HepG2 (cell line): ENCODE data around the gene CYSLTR2. TPM values are rescaled to one million over a fixed set of nuclear protein-coding genes. Genes with fewer than 3 reads are reported as not detected.

Source experiments
- ATAC-seq: fragments of 200-7000 bp; cut with Tn5 transposase; 3 replicates; pipeline ENCODE4 v1.9.1; 2020; ENCODE audit warnings: mild to moderate bottlenecking, moderate library complexity
- BruUV-seq: library from RNA; stranded (reverse); fragments of 400-500 nt; replicated peaks from 2 replicates; lab custom pipeline; 2021; lab: Mats Ljungman, UMichigan
- CTCF ChIA-PET: fragments of 300-600 bp; formaldehyde crosslinking; extraction: SDS; loops from one replicate; lab custom pipeline; 2021; ENCODE audit warnings: low total read pairs, inconsistent platforms, low intra/inter-chr PET ratio; lab: Yijun Ruan, JAX
- POLR2A ChIA-PET: fragments of 350-600 bp; sonication (Branson Sonifier 250); formaldehyde crosslinking; loops from one replicate; lab custom pipeline; 2020; ENCODE audit warnings: antibody characterized with exemption, inconsistent platforms; lab: Yijun Ruan, JAX
- DNase-seq: peaks from one replicate; pipeline ENCODE4 v3.0.0-alpha.2; 2015; ENCODE audit warnings: low spot score
- FAIRE-seq: peaks from 3 replicates; lab custom pipeline; 2011; peaks lifted over from hg19 to GRCh38; lab: Jason Lieb, UNC
- H2AFZ ChIP-seq: one replicate; pipeline ENCODE4 v1.6.1; 2011; ENCODE audit warnings: low read length, inconsistent platforms
- H3K27ac ChIP-seq: fragments of 300-600 bp; 3 replicates; pipeline ENCODE4 v1.8.0; 2011; ENCODE audit warnings: mixed run types, mild to moderate bottlenecking, mixed read lengths, low read length, inconsistent platforms; ENCODE audit not compliant: insufficient read depth; ENCODE audit errors: extremely low read length
- H3K27me3 ChIP-seq, 2 experiments: fragments of 200-600 bp in 1 of 2; 2 replicates in 1 of 2; 3 replicates in 1 of 2; pipeline versions ENCODE4 v1.6.0 to v1.8.0; 2011; ENCODE audit warnings: low read length in 2 of 2, mild to moderate bottlenecking in 2 of 2, moderate library complexity in 2 of 2, inconsistent platforms in 1 of 2; ENCODE audit not compliant: insufficient read depth in 2 of 2, control insufficient read depth in 1 of 2
- H3K36me3 ChIP-seq, 2 experiments: fragments of 200-600 bp in 1 of 2; replicated peaks in 1 of 2; 2 replicates in 1 of 2; 3 replicates in 1 of 2; pipeline versions ENCODE4 v1.5.1 to v1.8.0; 2011; ENCODE audit warnings: low read length in 2 of 2, inconsistent platforms in 1 of 2; ENCODE audit not compliant: insufficient read depth in 2 of 2, control insufficient read depth in 1 of 2
- H3K4me1 ChIP-seq: 2 replicates; pipeline ENCODE4 v1.5.1; 2012; ENCODE audit warnings: low read length, inconsistent platforms; ENCODE audit not compliant: insufficient read depth
- H3K4me2 ChIP-seq: 2 replicates; pipeline ENCODE4 v1.6.0; 2011; ENCODE audit warnings: low read depth, low read length, inconsistent platforms
- H3K4me3 ChIP-seq, 3 experiments: fragments of 200-600 bp in 1 of 3; sonication (generic), shearing (Covaris generic) in 1 of 3; replicated peaks in 1 of 3; 2 replicates each; pipeline ENCODE4 v1.5.1; 2011 to 2016; ENCODE audit warnings: low read length in 3 of 3, inconsistent platforms in 2 of 3, low read depth in 2 of 3, mild to moderate bottlenecking in 2 of 3, control low read depth in 1 of 3, mixed read lengths in 1 of 3; ENCODE audit not compliant: insufficient read depth in 1 of 3
- H3K79me2 ChIP-seq: one replicate; pipeline ENCODE4 v1.6.1; 2011; ENCODE audit warnings: low read length, inconsistent platforms; ENCODE audit not compliant: insufficient read depth
- H3K9ac ChIP-seq: 2 replicates; pipeline ENCODE4 v1.6.0; 2011; ENCODE audit warnings: mild to moderate bottlenecking, low read depth, low read length, inconsistent platforms; ENCODE audit not compliant: insufficient read depth
- H3K9me3 ChIP-seq: 2 replicates; pipeline ENCODE4 v1.5.1; 2012; ENCODE audit warnings: mild to moderate bottlenecking, low read length
- H4K20me1 ChIP-seq: 2 replicates; pipeline ENCODE4 v1.6.0; 2011; ENCODE audit warnings: inconsistent platforms, mild to moderate bottlenecking, low read length, moderate library complexity; ENCODE audit not compliant: insufficient read depth
- CBX1 ChIP-seq: IDR thresholded peaks from one replicate; pipeline ENCODE4 v1.6.1; 2016; ENCODE audit warnings: antibody characterized with exemption, low read depth
- CBX5 ChIP-seq: sonication (generic); formaldehyde crosslinking; IDR thresholded peaks from 2 replicates; pipeline ENCODE4 v1.4.0; 2020; ENCODE audit warnings: missing genetic modification reagents, borderline replicate concordance
- GATAD1 ChIP-seq: IDR thresholded peaks from 2 replicates; pipeline ENCODE4 v1.6.1; 2016; ENCODE audit warnings: missing genetic modification reagents, missing compliant biosample characterization
- HES4 ChIP-seq: sonication (generic); formaldehyde crosslinking; IDR thresholded peaks from 2 replicates; pipeline ENCODE4 v1.9.0; 2021; ENCODE audit warnings: mild to moderate bottlenecking, missing genetic modification reagents, borderline replicate concordance
- HMGA1 ChIP-seq: sonication (generic); formaldehyde crosslinking; conservative IDR thresholded peaks from 2 replicates; pipeline ENCODE4 v1.4.0; 2020; ENCODE audit warnings: missing genetic modification reagents
- HNF4A ChIP-seq: sonication (generic); formaldehyde crosslinking; IDR thresholded peaks from 2 replicates; pipeline ENCODE4 v1.4.0; 2020; ENCODE audit warnings: missing genetic modification reagents
- MED13 ChIP-seq: sonication (generic); formaldehyde crosslinking; IDR thresholded peaks from 2 replicates; pipeline ENCODE4 v1.5.0; 2020; ENCODE audit warnings: missing genetic modification reagents
- NR2F1 ChIP-seq, 2 experiments: fragments of 450-650 bp in 1 of 2; formaldehyde crosslinking in 1 of 2; IDR thresholded peaks; 2 replicates each; pipeline versions ENCODE4 v1.5.0 to v1.6.1; 2016 to 2020; ENCODE audit warnings: mild to moderate bottlenecking in 1 of 2, missing compliant biosample characterization in 1 of 2, missing genetic modification reagents in 1 of 2, moderate library complexity in 1 of 2
- RBM39 ChIP-seq: fragments of 200-400 bp; formaldehyde crosslinking; IDR thresholded peaks from one replicate; pipeline ENCODE4 v1.6.1; 2018; ENCODE audit warnings: antibody characterized with exemption, mild to moderate bottlenecking, low read depth, low read length; ENCODE audit not compliant: poor library complexity, severe bottlenecking
- SIX1 ChIP-seq: sonication (generic); formaldehyde crosslinking; IDR thresholded peaks from 2 replicates; pipeline ENCODE4 v1.4.0; 2020; ENCODE audit warnings: missing genetic modification reagents, borderline replicate concordance
- SPEN ChIP-seq: sonication (generic); formaldehyde crosslinking; IDR thresholded peaks from 2 replicates; pipeline ENCODE4 v1.5.1; 2020; ENCODE audit warnings: low read depth, mild to moderate bottlenecking, missing genetic modification reagents
- ZFP36 ChIP-seq: fragments of 150-350 bp; IDR thresholded peaks from 2 replicates; pipeline ENCODE4 v1.6.1; 2018; ENCODE audit warnings: borderline replicate concordance, low read length, low read depth; ENCODE audit not compliant: partially characterized antibody
- ZIK1 ChIP-seq: sonication (generic); formaldehyde crosslinking; IDR thresholded peaks from 2 replicates; pipeline ENCODE4 v1.5.0; 2020; ENCODE audit warnings: mild to moderate bottlenecking, low read depth, missing genetic modification reagents, borderline replicate concordance
- ZNF333 ChIP-seq: sonication (generic); formaldehyde crosslinking; IDR thresholded peaks from 2 replicates; pipeline ENCODE4 v1.4.0; 2020; ENCODE audit warnings: mild to moderate bottlenecking, missing genetic modification reagents, borderline replicate concordance
- ZNF44 ChIP-seq: sonication (generic); formaldehyde crosslinking; IDR thresholded peaks from 2 replicates; pipeline ENCODE4 v1.5.1; 2020; ENCODE audit warnings: mild to moderate bottlenecking, missing genetic modification reagents
- ZNF556 ChIP-seq: sonication (generic); formaldehyde crosslinking; IDR thresholded peaks from 2 replicates; pipeline ENCODE4 v1.4.0; 2020; ENCODE audit warnings: mild to moderate bottlenecking, missing genetic modification reagents, borderline replicate concordance
- ZNF629 ChIP-seq: sonication (generic); formaldehyde crosslinking; conservative IDR thresholded peaks from 2 replicates; pipeline ENCODE4 v1.5.0; 2020; ENCODE audit warnings: missing genetic modification reagents
- ZNF879 ChIP-seq: sonication (generic); formaldehyde crosslinking; IDR thresholded peaks from 2 replicates; pipeline ENCODE4 v1.8.1; 2023; ENCODE audit warnings: missing genetic modification reagents
- ZNF883 ChIP-seq: sonication (generic); formaldehyde crosslinking; IDR thresholded peaks from 2 replicates; pipeline ENCODE4 v1.5.1; 2020; ENCODE audit warnings: mild to moderate bottlenecking, missing genetic modification reagents; ENCODE audit errors: not compliant biosample characterization
- WGBS: methylation state at CpG from one replicate; pipeline ENCODE4 v1.1.6; 2017; ENCODE audit warnings: low lambda C conversion rate; 5-methylcytosine and 5-hydroxymethylcytosine counted together
- in situ Hi-C: cut with HindIII; loops from 2 replicates; pipeline ENCODE4 v1.10.0; 2017; ENCODE audit warnings: low pct_unique_long_range_greater_than_20kb; ENCODE audit not compliant: extremely low pct_ligation_motif_present
- intact Hi-C: fragments of 100-400 bp; cut with micrococcal nuclease; formaldehyde crosslinking; loops from one replicate; pipeline ENCODE4 v1.10.0; 2022; ENCODE audit not compliant: unreplicated experiment
- polyA plus RNA-seq, 8 experiments: library from polyadenylated mRNA; depleted of rRNA in 3 of 8; stranded (reverse) in 7 of 8; unstranded in 1 of 8; fragments of >200 nt; fragmentation: Illumina TruSeq in 4 of 8; extraction: Trizol in 4 of 8; gene quantifications; 2 replicates each; pipeline versions ENCODE4 v1.2.1 to v1.2.3, GENCODE V29; 2011 to 2016; ENCODE audit warnings: low read depth in 4 of 8, missing spikeins in 1 of 8, mixed read lengths in 1 of 8; ENCODE audit not compliant: insufficient read depth in 1 of 8
- total RNA-seq, 5 experiments: library from RNA; depleted of rRNA; stranded (reverse); fragments of >200 nt; fragmentation: Illumina TruSeq; extraction: Trizol; gene quantifications; 2 replicates each; pipeline ENCODE4 v1.2.3, GENCODE V29; 2016; ENCODE audit warnings: low read depth in 1 of 5
- TF ChIP-seq, protein P1 (sequence below), 2 experiments: fragments of 450-650 bp in 1 of 2; sonication (generic) in 1 of 2; formaldehyde crosslinking; IDR thresholded peaks; 2 replicates each; pipeline versions ENCODE4 v1.5.0 to v1.8.0; 2020 to 2022; ENCODE audit warnings: mild to moderate bottlenecking in 1 of 2, missing genetic modification reagents in 1 of 2
- TF ChIP-seq, protein P2 (sequence below), 2 experiments: sonication (generic) in 1 of 2; formaldehyde crosslinking in 1 of 2; IDR thresholded peaks; 2 replicates each; pipeline versions ENCODE4 v1.5.1 to v1.6.1; 2011 to 2020; ENCODE audit warnings: borderline replicate concordance in 1 of 2, low read depth in 1 of 2, low read length in 1 of 2, mild to moderate bottlenecking in 1 of 2, missing genetic modification reagents in 1 of 2, moderate library complexity in 1 of 2
- TF ChIP-seq, protein P3 (sequence below): sonication (generic); formaldehyde crosslinking; IDR thresholded peaks from 2 replicates; pipeline ENCODE4 v1.5.0; 2020; ENCODE audit warnings: missing genetic modification reagents

CYSLTR2 gene
- total and polyA plus RNA-seq, 2 of the 13 experiments (the other 11 are each of a cell fraction or from before 2014, with no cell fraction given), result not detected

DNA sequence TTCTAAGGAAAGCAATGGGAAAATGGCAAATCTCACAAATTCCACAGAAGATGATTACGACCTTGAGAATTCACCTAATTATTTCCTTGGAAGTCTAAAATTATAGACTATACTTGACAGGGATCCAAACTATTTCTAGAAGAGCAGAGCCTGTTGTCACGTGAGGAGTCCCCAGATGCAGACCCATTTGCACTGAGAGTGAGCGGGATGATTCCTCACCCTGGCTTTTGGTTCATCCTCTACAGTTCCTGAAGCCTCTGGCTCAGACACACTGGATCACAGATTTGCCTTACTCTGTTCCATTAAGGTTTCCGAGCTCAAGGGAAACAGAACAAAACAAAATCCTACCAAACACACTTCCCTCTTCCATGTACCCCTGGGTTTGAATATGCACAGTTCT is 23.0 kb upstream of the CYSLTR2 start:
- CTCF ChIA-PET, result no interaction called here

DNA sequence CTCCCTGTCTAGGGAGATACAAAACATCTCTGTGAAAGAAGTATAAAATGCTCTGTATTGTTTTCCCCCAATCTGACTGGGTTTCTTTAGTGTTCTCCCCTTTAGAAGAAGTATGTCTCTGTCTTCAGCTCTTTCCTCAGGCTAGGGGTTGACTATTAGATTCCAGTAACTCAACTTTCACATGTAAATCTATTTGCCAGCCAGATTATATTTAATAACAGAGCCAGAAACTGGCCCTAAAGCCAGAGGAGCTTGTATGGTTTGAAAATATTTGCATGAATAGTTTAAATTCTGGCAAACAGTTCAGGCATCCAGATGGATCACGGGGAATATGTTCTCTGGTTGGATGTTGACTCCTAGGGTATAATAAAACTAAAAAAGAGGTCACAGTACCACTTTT is 22.3 kb upstream of the CYSLTR2 start:
- in situ Hi-C loops (no loop called here), intact Hi-C loops (no loop called here)
- ATAC-seq, result no peak
- Histone ChIP-seq H2AFZ (peak overlapping the region; percentile 17), H3K9ac (no peak overlapping the region), H3K27ac (no peak overlapping the region), H3K4me2 (no peak overlapping the region), H4K20me1 (no peaks in the 10 kb centered on the region), H3K4me3 (no peak overlapping the region), H3K36me3 (no peaks in the 10 kb centered on the region), H3K9me3 (peaks cover 15% of the 10 kb centered on the region), H3K79me2 (no peaks in the 10 kb centered on the region), H3K4me1 (peaks cover 58% of the 10 kb centered on the region), H3K27me3 (no peaks in the 10 kb centered on the region)
- BruUV-seq, result no TSS peak
- no peak for DNase-seq
- WGBS, result 63% methylated on average over 1 of the region's 1 CpG
- FAIRE-seq, result no peak
- CTCF ChIA-PET, result no interaction called here
- POLR2A ChIA-PET, result no interaction called here
- TF ChIP-seq HES4, result no peak
- TF ChIP-seq HNF4A (CRISPR knock-in tag), result no peak
- TF ChIP-seq, protein P1, sequence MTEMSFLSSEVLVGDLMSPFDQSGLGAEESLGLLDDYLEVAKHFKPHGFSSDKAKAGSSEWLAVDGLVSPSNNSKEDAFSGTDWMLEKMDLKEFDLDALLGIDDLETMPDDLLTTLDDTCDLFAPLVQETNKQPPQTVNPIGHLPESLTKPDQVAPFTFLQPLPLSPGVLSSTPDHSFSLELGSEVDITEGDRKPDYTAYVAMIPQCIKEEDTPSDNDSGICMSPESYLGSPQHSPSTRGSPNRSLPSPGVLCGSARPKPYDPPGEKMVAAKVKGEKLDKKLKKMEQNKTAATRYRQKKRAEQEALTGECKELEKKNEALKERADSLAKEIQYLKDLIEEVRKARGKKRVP (CRISPR knock-in tag; IDR thresholded peaks at IDR 0.05), result no peak
- TF ChIP-seq GATAD1 (CRISPR knock-in tag), result no peak
- TF ChIP-seq ZNF883, result no peak
- TF ChIP-seq, protein P2, sequence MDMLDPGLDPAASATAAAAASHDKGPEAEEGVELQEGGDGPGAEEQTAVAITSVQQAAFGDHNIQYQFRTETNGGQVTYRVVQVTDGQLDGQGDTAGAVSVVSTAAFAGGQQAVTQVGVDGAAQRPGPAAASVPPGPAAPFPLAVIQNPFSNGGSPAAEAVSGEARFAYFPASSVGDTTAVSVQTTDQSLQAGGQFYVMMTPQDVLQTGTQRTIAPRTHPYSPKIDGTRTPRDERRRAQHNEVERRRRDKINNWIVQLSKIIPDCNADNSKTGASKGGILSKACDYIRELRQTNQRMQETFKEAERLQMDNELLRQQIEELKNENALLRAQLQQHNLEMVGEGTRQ (IDR thresholded peaks at IDR 0.05; ENCODE audit: low read depth, low read length), result no peak
- TF ChIP-seq, protein P2 (CRISPR knock-in tag; IDR thresholded peaks at IDR 0.05; ENCODE audit: borderline replicate concordance), result no peak
- no peak for TF ChIP-seq CBX1
- no peak for TF ChIP-seq ZIK1 (CRISPR knock-in tag)
- no peak for TF ChIP-seq RBM39

More for the DNA sequence above, 23.0 kb upstream of the CYSLTR2 start:
- H3K36me3 ChIP-seq, result no peaks in the 10 kb centered on the region
- intact Hi-C loops, result no loop called here
- H3K4me1 ChIP-seq, result peaks cover 65% of the 10 kb centered on the region
- H3K9me3 ChIP-seq, result peaks cover 8% of the 10 kb centered on the region
- DNase-seq, result no peak
- TF ChIP-seq, protein P3, sequence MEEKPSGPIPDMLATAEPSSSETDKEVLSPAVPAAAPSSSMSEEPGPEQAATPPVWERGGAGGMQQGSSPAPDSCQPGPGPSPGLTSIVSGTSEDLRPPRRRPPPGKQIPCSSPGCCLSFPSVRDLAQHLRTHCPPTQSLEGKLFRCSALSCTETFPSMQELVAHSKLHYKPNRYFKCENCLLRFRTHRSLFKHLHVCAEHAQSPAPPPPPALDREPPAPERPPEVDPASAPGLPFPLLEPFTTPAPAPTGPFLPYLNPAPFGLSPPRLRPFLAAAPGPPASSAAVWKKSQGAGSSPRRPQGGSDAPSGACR, result no peak
- TF ChIP-seq HMGA1 (no peak), ZNF629 (CRISPR knock-in tag) (no peak), SPEN (CRISPR knock-in tag) (no peak), NR2F1 (CRISPR knock-in tag; IDR thresholded peaks at IDR 0.05) (no peak), SIX1 (CRISPR knock-in tag) (no peak), ZNF879 (CRISPR knock-in tag) (no peak), CBX5 (CRISPR knock-in tag) (no peak), MED13 (CRISPR knock-in tag) (no peak), ZFP36 (no peak), ZNF556 (CRISPR knock-in tag) (no peak), ZNF44 (CRISPR knock-in tag) (no peak), ZNF333 (CRISPR knock-in tag) (no peak)
- TF ChIP-seq, all 625 proteins: peak for 0
- no peak for FAIRE-seq
- Histone ChIP-seq H3K4me2 (no peak overlapping the region), H2AFZ (peak overlapping the region; percentile 17), H3K4me3 (no peak overlapping the region), H3K79me2 (no peaks in the 10 kb centered on the region), H3K27me3 (no peaks in the 10 kb centered on the region), H4K20me1 (no peaks in the 10 kb centered on the region), H3K27ac (no peak overlapping the region), H3K9ac (no peak overlapping the region)
- no peak for ATAC-seq
- in situ Hi-C loops, result no loop called here
- no TSS peak for BruUV-seq
- WGBS, result 90% methylated on average over 4 of the region's 4 CpGs
- POLR2A ChIA-PET, result no interaction called here
